Measurements from ENCODE around the gene IL16.

Gene IL16

DNA sequence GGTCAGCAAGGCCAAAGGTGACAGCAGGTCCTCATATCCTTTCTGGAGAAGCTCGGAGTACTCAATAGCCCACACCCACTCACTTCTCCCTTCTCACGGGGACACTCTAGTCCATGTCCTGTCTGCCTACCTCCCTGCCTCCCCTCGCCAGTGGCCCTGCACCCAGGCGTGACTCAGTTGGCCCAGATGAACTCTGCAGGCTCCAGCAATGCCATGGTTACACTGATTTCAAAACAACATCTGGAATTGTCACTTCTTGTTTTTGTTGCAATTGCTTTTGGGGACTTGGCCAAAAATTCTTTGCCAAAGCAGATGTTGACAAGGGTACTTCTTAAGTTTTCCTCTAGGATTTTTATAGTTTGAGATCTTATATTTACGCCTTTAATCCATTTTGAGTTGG, 13.0 kb downstream of the IL16 start:
- no peak for DNase-seq

DNA sequence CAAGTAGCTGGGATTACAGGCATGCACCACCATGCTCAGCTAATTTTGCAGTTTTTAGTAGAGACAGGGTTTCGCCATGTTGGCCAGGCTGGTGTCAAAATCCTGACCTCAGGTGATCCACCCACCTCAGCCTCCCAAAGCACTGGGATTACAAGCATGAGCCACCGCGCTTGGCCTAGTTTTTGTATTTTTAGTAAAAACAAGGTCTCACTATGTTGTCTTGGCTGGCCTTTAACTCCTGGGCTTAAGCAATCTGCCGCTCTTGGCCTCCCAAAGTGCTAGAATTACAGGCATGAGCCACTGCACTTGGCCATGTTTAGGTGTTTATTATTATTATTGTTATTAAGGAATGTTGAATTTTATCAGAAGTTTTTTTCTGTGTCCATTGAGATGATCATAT, 14.7 kb downstream of the IL16 start:
- no peak for DNase-seq

DNA sequence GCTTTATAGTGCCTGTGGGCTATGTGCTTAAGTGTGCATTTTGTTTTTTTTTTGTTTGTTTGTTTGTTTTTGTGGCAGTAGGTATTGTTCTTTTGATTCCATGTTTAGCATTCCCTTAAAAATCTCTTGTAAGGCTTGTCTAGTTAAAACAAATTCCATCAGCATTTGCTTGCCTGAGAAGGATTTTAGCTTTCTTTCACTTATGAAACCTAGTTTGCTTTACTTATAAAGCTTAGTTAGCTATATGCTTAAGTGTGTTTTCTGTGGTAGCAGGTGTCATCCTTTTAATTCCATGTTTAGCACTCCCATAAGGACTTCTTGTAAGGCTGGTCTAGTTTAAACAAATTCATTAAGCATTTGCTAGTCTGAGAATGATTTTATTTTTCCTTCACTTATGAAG, 17.3 kb downstream of the IL16 start:
- no peak for DNase-seq

DNA sequence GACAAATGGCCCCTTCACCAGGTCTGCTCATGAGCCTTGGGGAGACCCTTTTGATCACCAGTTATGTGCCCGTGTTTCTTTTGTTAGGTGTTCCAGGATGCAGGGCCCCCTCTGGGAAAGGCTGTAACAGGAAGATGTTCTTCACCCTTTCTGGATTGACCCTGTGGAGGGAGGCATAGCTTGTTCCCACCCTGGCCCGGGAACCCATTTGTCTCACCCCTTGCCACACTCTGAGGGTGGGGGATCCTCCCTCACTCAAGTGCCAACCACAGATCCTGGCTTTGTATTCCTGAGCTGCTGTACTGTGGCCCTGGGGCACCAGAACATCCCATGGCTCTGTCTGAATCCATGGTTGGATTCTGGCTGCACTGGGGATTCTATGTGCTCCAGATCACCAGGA, 18.9 kb downstream of the IL16 start:
- no peak for DNase-seq

DNA sequence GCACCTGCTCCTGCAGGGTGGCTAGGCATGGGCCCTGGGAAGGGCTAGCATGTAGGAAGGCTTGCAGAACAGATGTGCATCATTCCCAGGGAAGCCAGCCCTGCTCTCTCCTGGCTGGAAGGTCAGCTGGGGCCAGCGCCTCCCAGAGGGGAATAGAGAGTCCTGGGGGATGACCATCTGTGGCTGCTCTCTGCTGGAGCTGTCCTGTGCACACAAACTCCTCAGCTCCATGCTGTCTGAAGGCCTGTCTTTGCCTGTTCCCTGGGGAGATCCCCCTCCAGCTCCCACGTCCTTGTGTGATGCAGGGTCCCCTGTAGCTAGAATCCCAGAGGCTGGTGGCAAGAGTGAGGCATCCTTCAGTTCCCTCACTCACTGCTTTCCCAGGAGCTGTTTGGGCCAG, 19.3 kb downstream of the IL16 start:
- no peak for DNase-seq

DNA sequence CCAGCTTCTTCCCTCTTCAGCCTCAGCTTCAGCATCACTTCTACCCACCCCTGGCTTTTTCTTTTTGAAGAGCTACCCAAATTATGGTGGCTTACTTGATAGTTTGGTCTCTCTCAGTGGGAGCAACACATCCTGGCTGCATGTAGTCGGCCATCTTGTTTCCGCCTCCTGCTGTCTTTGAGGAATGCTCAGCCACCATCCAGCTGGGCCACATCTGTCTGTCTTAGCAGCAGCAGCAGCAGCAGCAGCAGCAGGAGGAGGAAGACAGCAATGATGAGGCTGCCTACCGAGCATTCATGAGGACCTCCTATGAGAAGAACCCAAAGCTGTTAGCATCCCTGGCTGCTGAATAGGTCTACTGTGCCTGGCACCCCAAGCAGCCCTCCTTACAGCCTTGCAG, 19.7 kb downstream of the IL16 start:
- DNase-seq: no peak

DNA sequence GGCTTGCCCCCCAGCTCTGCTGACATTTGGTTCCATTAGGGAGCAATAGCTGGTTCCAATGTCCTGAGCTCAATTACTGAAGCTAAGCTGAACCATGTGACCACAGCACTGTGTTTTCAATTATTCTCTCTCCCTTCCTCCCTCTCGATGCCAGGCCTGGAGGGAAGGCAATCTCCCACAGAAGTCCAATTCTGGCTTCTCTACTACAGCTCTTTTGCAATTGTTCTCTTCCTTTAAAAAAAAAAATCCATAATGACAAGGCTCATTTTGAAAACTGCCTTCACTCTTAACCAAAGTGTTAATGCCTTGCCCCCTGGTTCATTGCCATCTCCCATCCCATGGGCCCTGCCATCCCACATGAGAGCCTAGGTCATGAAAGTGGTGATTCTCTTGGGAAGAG, 24.8 kb downstream of the IL16 start:
- DNase-seq: no peak

DNA sequence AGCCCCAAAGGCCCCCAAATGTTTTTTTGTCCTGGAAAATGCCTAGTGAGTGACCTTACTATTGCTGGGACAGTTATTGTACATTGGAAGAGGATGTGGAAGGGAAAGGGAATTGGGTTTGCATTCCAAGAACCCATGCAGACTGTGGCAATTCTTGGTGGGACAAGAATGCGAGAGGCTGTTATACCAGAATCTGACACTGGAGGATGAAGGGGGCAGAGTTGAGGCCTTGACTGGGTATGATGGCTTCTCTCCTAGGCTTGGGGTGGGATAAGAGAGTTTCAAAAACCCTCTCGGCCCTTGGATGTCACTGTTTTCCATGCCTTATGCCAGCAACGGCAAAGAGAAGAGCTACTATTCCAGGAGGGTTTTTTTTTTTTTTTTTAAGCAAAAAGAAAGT, 25.3 kb downstream of the IL16 start:
- no peak for DNase-seq

DNA sequence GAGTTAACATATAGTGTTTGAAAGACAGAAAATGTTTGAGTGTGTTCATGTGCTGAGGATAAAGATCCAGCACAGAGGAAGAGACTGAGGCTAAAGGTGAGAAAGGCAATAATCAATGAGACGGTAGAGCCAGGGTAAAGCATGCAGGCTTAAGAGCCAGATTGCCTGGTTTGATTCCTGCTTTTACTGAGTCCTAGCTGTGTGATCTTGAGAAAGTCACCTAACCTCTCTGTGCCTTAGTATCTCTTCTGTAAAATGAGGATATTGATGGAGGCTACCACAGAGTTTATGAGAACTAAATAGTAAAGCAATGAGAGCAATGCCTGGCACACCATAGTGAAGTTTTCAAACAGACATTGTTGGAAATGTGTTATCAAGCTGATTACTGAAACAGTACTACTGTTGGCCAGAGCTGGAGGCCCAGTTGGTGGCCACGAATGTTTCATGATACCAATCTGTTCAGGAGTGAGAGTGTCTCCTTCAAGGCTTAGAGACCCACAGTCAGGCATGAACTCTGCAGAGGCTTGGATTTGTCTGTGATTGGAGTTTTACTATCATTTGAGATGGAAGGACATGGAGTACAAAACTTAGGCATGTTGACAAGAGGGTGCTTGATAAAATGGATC, 26.8 kb downstream of the IL16 start:
- DNase-seq: no peak

DNA sequence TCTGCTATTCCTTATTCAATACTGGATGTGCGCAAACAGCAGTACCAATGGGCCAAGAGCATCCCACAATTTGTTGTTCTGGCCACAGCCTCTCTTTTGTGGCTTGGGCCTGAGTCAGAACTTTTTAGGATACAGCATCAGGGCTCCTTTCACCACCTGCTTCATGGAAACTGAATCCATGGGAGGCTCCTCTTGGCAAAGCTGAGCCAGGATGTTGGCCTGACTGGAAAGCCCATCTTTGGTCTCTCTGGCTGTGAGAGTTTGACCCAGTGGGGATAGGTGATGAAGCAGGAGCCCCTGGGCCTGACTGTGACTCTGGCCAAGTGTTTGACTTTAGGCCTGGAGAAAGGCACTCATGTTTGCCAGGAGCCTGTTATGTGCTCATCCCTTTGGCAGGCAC, 27.6 kb downstream of the IL16 start:
- DNase-seq: no peak

DNA sequence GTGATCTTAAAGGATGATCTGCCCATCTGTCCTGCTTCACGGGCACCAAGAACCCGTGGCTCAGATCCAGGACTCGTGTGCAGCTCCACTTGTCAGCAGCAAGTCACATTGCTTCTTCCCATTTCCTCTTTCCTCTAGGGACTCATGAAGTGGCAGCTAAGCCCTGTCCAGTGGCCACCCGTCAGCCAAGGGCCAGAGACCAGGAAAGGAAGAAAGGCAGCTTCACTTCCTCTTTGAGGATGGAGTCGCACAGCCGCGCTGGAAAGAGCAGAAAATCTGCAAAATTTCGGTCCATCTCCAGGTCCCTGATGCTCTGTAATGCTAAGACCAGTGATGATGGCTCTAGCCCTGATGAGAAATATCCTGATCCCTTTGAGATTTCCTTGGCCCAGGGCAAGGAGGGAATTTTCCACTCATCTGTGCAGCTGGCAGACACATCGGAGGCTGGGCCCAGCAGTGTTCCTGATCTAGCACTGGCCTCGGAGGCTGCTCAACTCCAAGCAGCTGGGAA, 28.5 kb downstream of the IL16 start:
- no peak for DNase-seq

DNA sequence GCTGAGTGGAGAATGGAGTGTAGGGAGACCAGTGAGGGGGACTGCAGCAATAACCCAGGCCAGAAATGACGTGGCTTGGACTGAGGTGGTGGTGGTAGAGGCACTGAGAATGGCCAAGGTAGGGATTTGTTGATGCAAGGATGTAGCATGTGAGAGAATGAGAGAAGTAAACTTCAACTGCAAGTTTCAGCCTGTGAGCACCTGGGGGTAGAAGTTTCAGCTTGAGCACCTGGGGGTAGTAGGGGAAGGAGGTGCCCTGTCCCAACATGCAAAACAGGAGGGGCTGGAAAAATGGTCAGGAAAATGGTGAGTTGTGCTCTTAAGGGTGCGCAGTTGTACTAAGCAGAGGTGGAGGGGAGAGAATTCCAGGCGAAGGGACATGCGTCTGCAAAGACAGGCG, 31.0 kb downstream of the IL16 start:
- DNase-seq: no peak

DNA sequence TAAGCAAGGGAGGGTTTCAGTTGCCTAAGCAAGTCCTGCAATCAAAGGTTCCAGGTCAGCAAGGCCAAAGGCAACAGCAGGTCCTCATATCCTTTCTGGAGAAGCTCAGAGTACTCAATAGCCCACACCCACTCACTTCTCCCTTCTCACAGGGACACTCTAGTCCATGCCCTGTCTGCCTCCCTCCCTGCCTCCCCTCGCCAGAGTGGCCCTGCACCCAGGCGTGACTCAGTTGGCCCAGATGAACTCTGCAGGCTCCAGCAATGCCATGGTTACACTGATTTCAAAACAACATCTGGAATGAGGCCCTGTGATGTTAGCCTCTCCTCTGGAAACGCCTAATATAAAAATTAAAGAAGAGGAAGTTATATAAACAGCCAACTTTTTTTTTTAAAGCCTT, 32.9 kb downstream of the IL16 start:
- no peak for DNase-seq

DNA sequence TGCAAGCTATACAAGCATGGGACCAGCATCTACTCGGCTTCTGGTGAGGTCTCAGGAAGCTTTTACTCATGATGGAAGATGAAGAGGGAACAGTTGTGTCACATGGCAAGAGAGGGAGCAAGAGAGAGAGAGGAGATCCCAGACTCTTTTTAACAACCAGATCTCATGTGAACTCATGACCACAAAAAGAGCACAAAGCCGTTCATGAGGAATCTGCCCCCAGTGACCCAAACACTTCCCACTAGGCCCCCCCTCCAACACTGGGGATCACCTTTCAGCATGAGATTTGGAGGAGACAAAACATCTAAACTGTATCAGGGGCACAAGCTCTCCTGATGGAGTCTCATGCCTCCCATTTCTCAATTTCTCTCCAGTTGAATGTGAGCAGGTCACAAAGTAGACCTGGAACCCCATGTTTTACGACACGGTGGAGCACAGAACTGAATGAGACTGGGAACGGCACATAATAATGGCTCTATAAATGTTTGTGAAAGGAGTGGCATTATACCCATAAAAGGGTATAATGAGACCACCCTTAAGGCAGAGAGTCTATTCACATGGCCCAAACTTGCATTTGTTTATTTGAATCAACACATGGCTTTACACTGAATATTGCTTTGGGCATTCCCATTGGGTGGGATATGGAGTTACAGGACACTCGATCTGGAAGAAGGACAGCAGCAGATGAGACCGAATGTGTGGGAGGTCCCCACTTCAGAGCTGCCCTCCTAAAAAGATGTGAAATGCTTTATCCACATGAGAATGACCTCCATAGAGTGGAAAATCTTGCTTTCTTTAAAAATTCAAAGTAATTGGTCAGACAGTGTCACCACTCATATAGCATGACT, 38.8 kb downstream of the IL16 start:
- DNase-seq: no peak

DNA sequence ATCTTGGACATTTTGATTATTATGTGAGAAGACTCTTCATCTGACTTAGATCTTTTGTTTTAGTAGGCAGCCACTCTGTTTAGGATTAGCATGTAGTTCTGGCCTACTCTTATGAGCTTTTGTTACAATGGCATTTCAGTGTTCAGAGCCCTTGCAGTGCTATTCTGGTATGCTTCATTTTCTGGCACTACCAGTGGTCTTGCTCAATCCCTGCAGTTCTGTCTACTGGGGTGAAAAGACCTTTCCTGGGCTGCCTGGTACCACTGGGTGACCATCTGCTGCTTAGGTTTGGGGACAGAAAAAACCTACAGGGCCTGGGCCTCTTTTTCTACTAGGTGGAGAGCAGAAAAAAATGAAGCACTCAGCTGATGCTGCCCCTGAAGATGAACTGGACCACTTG, 42.5 kb downstream of the IL16 start:
- DNase-seq: no peak

DNA sequence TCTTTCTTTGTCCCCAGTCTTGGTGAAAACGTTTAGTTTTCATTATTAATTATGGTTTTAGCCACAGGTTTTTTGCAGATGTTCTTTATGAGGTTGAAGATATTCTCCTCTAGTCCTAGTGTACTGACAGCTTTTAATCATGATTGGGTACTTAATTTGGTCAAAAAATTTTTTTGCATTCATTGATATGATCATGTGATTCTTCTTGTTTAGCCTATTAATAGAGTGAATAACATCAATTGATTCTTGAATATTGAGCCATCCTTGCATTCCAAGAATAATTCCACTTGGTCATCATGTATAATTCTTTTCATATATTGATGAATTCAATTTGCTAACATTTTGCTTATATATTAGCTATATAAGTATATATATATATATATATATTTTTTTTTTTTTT, 46.1 kb downstream of the IL16 start:
- no peak for DNase-seq

DNA sequence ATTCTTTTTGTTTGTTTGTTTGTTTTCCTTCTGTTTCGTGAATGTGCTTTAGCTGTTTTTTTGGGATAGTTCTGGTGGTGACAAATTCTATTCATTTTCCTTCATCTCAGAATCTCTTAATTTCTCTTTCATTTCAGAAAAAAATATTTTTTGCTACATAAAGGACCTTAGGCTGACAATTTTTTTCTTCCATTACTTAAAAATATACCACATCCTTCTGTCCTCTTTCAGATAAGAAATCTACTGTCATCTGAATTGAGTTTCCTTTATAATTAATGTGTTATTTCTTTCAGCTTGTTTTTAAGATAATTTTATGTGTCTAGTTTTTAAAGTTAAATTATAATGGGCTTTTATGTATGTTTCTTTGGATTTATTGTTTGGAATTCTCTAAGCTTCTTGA, 47.6 kb downstream of the IL16 start:
- DNase-seq: no peak

DNA sequence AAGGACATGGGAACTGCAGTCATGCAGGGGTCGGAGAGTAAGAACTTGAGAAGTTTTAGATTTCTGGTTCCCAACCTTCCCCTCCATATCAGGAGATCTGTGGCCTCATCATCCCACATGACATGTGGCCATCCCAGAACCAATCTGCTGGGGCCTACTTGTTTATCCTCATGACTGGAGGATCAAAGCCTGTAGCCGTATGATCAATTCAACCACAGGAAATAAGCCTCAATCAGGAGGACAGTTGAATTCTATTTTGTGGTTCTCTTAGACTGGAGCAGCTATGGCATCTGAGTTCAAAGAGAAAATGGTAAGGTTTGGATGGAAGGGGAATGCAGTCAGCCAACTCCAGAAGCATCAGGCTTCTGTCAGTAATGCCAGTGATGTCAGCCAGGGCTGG, 57.2 kb downstream of the IL16 start:
- DNase-seq: no peak

DNA sequence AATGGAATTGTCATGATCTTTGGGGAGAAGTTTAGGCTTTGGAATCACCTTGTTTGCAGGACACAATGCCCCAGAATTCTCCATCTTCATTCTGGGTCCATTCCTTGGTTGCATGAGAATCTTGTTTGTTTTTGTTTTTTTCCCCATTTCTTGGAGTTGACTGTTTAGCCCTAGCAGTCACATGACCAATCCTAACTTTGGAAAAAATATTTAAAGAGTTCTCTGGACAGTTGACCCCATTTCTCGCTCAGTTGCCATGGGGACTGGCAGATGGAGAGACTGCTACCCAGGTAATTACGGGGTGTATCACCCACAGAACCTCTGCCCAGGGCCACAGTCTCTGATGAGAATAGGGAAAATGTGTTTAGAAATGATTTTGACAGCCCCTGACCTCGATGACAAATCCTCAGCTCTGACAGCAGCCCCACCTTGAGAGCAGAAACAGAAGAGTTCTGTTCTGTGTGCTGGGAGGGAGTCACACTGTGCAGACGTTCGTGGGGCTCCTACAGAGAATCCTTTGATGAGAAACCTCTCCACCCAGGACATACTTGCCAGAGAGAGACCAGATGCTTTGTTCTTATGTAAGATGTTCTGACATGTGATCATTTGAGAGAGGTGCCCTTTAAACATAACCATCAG, 57.7 kb downstream of the IL16 start:
- DNase-seq: no peak

DNA sequence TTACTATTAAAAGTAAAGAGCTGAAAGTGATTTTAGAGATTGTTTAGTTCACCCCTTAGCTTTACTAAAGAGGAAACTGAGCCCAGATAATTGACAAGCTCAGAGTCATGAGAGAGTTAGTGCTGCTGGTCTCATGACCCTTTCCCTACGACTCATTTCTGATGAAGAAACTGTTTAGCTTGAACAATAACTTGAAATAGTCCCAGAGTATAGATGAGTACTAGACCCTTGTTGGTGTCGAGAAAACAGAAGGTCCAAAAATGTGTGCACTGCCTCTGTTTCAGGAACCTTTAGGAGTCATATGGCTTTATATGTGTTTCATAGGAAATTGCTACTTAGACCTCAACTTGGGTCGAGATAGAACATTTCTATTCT, 58.2 kb downstream of the IL16 start:
- no peak for DNase-seq

DNA sequence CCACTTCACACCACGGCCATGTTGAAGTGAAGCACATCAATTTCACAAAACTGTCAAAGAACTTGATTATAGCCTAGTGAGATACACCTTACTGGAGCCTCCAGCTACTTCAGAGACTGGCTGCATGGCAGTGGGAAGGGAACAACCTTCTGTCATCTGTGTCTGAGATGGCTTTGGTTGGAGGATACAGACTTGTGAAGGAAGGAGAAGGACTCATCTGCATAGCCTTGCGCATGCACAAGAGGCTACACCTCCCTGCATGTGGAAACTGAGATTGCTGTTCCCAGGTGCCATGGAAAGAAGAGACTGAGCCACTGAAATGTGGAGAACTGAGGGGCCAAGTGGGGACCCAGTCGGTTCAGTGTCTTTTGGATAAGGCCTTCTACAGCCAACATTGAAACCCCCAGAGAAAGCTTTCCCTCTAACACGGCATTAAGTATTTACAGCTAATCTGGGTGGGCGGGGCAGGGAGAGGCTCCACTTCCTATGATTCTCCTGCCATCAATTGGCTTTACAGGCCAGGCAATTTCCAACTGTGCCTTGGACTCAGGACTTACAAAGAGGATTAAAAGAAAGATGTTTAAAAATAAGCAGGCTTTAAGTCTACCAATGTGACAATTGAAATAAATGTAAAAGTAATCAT, 58.8 kb downstream of the IL16 start:
- DNase-seq: no peak

DNA sequence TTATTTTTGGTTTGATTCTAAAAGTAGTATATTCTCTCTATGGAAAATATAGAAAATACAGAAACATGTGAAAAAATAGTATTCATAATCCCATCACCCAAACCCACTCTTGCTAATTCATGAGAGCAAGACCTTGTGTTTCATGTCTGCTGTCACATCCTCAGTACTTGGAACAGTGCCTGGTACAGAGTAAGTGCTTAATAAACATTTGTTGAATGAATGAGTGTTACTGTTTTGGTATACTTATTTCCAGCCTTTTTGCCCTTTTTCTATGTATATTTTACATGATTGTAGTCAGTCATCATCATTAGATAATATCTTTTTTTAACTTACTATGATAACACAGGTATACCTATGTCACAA, 59.3 kb downstream of the IL16 start:
- no peak for DNase-seq

DNA sequence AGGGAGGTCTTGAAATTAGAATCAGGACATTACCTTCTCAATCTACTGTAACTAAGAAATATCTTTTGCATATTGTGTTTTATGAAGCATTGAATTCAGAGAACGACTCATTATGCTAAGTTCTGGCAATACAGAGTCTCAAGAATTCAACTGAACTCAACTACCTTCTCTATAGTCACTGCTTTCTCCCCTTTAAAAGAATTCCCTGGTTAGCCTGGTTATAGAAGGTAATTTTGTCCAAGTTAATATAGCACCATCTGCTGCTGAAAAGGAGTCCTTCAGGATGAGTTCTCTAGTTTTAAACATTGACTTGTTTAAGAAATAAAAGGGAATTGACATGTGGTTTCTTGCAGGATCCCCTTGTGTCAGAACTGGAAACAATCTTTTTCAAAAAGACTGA, 60.2 kb downstream of the IL16 start:
- DNase-seq: no peak

DNA sequence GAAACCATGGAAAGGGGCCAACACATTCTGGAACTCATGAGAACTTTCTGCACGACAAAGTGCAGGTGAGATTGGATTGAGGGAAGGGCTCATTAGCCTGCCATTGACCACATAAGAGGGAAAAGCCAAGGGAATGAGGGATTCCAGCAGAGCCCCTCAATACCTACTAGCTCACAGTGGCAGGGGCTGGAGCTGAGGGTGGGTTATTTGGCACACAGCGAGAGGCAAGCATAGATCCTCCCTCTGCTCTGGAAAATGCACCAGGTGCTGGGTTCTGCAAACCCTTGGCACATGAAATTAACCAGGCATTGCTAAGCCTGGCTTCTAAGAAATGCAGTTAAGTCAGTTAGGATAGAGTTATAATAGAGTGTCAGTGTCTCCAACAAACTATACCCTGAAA, 60.8 kb downstream of the IL16 start:
- DNase-seq: no peak
